HFFc6 (cell line): ENCODE data around the gene GMCL2. TPM values are rescaled to one million over a fixed set of nuclear protein-coding genes. Genes with fewer than 3 reads are reported as not detected.

Experiments
- DNase-seq: peaks from one replicate; pipeline ENCODE4 v3.0.0-alpha.2; 2018
- H3K27ac Mint-ChIP-seq: 2 replicates; pipeline ENCODE4 v1.8.0; 2020; ENCODE audit warnings: mild to moderate bottlenecking, mixed read lengths
- H3K27me3 Mint-ChIP-seq: 2 replicates; pipeline ENCODE4 v1.8.0; 2021; ENCODE audit warnings: mild to moderate bottlenecking, moderate library complexity, mixed read lengths; ENCODE audit not compliant: insufficient read depth
- H3K36me3 Mint-ChIP-seq: 2 replicates; pipeline ENCODE4 v1.8.0; 2021; ENCODE audit warnings: low read depth, mixed read lengths
- H3K4me1 Mint-ChIP-seq: 2 replicates; pipeline ENCODE4 v1.8.0; 2020; ENCODE audit warnings: low read depth, mixed read lengths
- H3K4me3 Mint-ChIP-seq: 2 replicates; pipeline ENCODE4 v1.8.0; 2020; ENCODE audit warnings: mild to moderate bottlenecking, moderate library complexity, mixed read lengths
- H3K9me3 Mint-ChIP-seq: 2 replicates; pipeline ENCODE4 v1.8.0; 2020; ENCODE audit warnings: mild to moderate bottlenecking, mixed read lengths
- CTCF ChIP-seq: fragments of 200-600 bp; sonication (generic); IDR thresholded peaks from 2 replicates; pipeline ENCODE4 v1.5.0; 2021; ENCODE audit warnings: antibody characterized with exemption, mild to moderate bottlenecking
- total RNA-seq, 6 experiments: library from RNA; stranded (reverse); fragmentation: NEBNext Ultra II Directional; extraction: Animal tissue kit (Norgen Biotek cat#: 25700); gene quantifications; 2 replicates in 1 of 6; 3 replicates in 5 of 6; pipeline ENCODE4 v1.2.3, GENCODE V29; 2021

Gene GMCL2
- total RNA-seq, 6 experiments from 2014 or later: not detected

DNA sequence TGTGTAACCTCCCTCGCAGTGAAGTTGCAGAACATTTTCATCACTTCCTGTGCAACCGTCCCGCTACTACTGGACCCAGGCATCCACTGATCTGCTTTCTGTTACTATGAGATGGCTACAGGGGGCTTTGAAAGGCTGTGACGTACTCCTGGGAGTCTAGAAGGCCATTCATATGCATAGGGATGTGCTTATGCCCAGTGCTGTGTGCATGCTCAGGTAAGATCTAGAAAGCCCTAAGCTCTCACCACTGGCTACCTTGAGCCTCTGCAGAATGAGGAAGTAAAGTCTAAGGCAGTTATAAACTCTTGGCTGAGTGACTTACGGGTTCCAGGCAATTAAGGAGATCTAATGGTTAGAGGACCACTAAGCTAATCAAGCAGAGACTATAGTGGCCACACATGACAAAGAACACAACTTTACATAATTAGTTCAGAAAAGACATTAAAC is 28.9 kb upstream of the GMCL2 start:
- Mint-ChIP-seq H3K4me1 (no peaks in the 10 kb centered on the region), H3K27me3 (peaks cover 6% of the 10 kb centered on the region), H3K4me3 (no peak overlapping the region), H3K36me3 (peaks cover 35% of the 10 kb centered on the region), H3K27ac (no peak overlapping the region), H3K9me3 (no peaks in the 10 kb centered on the region)
- TF ChIP-seq CTCF: no peak
- no peak for DNase-seq

GRCh38 chr5:178215280-178216002 is 28.3 kb upstream of the GMCL2 start:
- no peak for TF ChIP-seq CTCF
- no peak for DNase-seq
- peaks cover 35% of the 10 kb centered on the region for H3K36me3 Mint-ChIP-seq
- no peak overlapping the region for H3K27ac Mint-ChIP-seq
- H3K9me3 Mint-ChIP-seq: no peaks in the 10 kb centered on the region
- no peak overlapping the region for H3K4me3 Mint-ChIP-seq
- H3K4me1 Mint-ChIP-seq: no peaks in the 10 kb centered on the region
- H3K27me3 Mint-ChIP-seq: peaks cover 6% of the 10 kb centered on the region

DNA sequence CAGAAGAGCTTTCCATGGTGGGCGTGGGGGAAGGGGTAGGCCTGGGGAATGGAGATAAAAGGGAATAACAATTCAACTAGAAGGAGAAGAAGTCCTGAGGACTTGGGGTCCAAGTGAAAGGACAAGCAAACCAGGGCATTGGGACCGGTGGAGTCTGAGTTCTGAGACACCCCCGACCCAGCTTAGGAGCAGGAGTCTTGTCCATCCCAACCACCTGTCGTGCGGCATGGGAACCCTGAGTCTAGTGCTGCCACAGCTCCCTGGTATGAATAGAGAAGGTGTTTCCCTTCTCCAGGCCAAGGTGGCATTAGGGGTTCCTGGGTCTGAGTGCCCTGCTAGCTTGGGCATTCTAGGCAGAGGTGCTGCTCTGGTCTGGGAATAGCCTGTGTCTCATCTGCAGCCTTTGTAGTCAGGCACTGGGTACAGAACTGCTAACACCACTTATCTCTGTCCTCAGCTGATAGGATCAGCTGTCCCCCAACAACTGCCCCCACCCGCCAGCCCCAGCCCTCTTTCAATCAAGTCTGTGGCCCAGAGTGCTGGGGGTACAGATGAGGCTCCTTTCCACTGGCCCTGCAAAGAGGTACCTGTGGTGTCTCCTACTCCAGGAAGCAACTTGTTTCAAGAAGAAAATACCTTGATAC is 27.1 kb upstream of the GMCL2 start:
- no peak for TF ChIP-seq CTCF
- Mint-ChIP-seq H3K9me3 (no peaks in the 10 kb centered on the region), H3K27me3 (peaks cover 15% of the 10 kb centered on the region), H3K36me3 (peaks cover 35% of the 10 kb centered on the region), H3K4me1 (no peaks in the 10 kb centered on the region), H3K27ac (no peak overlapping the region), H3K4me3 (no peak overlapping the region)
- no peak for DNase-seq

DNA sequence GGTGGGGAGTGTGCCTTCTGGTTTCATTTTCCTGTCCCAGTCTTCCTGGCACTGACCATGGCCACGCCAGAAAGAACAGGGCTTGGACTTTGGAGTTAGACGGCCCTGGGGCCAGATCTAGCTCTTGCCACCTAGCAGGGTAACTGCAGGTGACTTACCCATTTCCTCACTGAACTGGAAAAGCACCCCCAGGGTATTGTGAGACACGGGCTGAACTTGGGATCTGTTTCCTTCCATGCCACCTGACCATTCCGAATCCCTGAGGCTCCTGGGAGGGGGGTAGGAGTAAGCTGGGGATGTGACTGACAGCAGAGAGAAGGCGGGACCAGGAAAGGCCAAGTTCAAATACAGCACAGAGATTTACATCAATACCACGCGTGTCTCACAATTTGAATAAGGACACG is 26.6 kb upstream of the GMCL2 start:
- peak overlapping the region; percentile 21 for H3K27ac Mint-ChIP-seq
- peaks cover 30% of the 10 kb centered on the region for H3K36me3 Mint-ChIP-seq
- no peak for TF ChIP-seq CTCF
- H3K27me3 Mint-ChIP-seq: peaks cover 15% of the 10 kb centered on the region
- no peaks in the 10 kb centered on the region for H3K9me3 Mint-ChIP-seq
- DNase-seq: no peak
- H3K4me1 Mint-ChIP-seq: no peaks in the 10 kb centered on the region
- no peak overlapping the region for H3K4me3 Mint-ChIP-seq

DNA sequence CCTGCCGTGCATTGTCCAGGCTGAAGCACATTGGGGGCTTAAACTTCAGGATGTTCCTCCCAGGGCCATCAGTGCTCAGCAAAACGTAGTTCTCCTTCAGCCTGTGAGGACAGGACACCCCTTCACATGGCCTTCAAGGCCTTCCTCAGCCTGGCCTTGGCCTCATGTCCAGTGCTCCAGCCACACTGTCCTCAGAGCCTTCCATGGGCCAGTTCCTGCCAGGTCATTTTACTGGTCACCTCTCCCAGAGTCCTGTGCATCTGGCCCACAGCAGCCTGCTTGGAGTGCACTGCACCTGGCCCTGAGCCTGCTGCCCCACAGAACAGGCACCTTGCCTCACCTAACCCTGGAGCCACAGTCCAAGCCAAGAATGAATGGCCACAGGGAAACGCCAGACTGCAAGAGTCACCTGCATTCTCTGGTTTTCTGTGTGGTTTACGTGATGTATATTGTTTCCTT is 25.9 kb upstream of the GMCL2 start:
- DNase-seq: no peak
- H3K36me3 Mint-ChIP-seq: peaks cover 27% of the 10 kb centered on the region
- H3K9me3 Mint-ChIP-seq: no peaks in the 10 kb centered on the region
- peaks cover 15% of the 10 kb centered on the region for H3K27me3 Mint-ChIP-seq
- no peak for TF ChIP-seq CTCF
- no peak overlapping the region for H3K4me3 Mint-ChIP-seq
- H3K27ac Mint-ChIP-seq: peak overlapping the region; percentile 29; the same call in 1 of the 2 replicates
- peaks cover 2% of the 10 kb centered on the region for H3K4me1 Mint-ChIP-seq
